GM21786 (cell line): ENCODE measurements around the gene SYNGR4.

Experiments used
- ATAC-seq: cut with Tn5 transposase; IDR thresholded peaks from one replicate; pipeline ENCODE4 v1.9.1; 2021; ENCODE audit not compliant: unreplicated experiment

The SYNGR4 gene

GRCh38 chr19:48424694-48425219 lies 60.6 kb downstream of the SYNGR4 start:
- no peak for ATAC-seq
